ACC112 (cell line): ENCODE results near the gene STK32A.
A peak's percentile ranks its signal among the peaks of the same experiment; 100 is the strongest.

Source experiments
- H2AFZ ChIP-seq: fragments of 200-600 bp; sonication (generic); one replicate; pipeline ENCODE4 v1.6.0; 2017; ENCODE audit warnings: antibody characterized with exemption, low read length; ENCODE audit not compliant: unreplicated experiment
- H3K27ac ChIP-seq: fragments of 200-600 bp; sonication (generic); 2 replicates; pipeline ENCODE4 v1.5.1; 2014; ENCODE audit warnings: low read depth, mild to moderate bottlenecking, antibody characterized with exemption, low read length, moderate library complexity
- H3K27me3 ChIP-seq: fragments of 200-600 bp; sonication (generic); 2 replicates; pipeline ENCODE4 v1.6.1; 2014; ENCODE audit warnings: mild to moderate bottlenecking, antibody characterized with exemption, low read length, moderate library complexity, mixed read lengths; ENCODE audit not compliant: insufficient read depth
- H3K36me3 ChIP-seq: fragments of 200-600 bp; sonication (generic); 2 replicates; pipeline ENCODE4 v1.6.1; 2016; ENCODE audit warnings: mild to moderate bottlenecking, antibody characterized with exemption, low read length, moderate library complexity, mixed read lengths; ENCODE audit not compliant: insufficient read depth
- H3K4me1 ChIP-seq: fragments of 200-600 bp; sonication (generic); one replicate; pipeline ENCODE4 v1.6.1; 2016; ENCODE audit warnings: low read length, mixed read lengths; ENCODE audit not compliant: insufficient read depth, unreplicated experiment, control insufficient read depth
- H3K4me3 ChIP-seq: fragments of 200-600 bp; sonication (generic); 2 replicates; pipeline ENCODE4 v1.5.1; 2014; ENCODE audit warnings: mild to moderate bottlenecking, low read depth, low read length
- H3K79me2 ChIP-seq: fragments of 200-600 bp; sonication (generic); one replicate; pipeline ENCODE4 v1.6.0; 2016; ENCODE audit warnings: low read length; ENCODE audit not compliant: control insufficient read depth, unreplicated experiment, insufficient read depth

Gene STK32A

GRCh38 chr5:147309621-147310020, 74.8 kb downstream of the STK32A start:
- Histone ChIP-seq H3K36me3 (no peaks in the 10 kb centered on the region), H3K4me1 (peaks cover 26% of the 10 kb centered on the region), H3K4me3 (no peak overlapping the region), H3K27ac (peak overlapping the region; percentile 74), H2AFZ (no peak overlapping the region), H3K27me3 (no peaks in the 10 kb centered on the region), H3K79me2 (no peaks in the 10 kb centered on the region)

GRCh38 chr5:147310059-147310704, 75.4 kb downstream of the STK32A start:
- Histone ChIP-seq H3K27ac (peak overlapping the region; percentile 74), H3K79me2 (no peaks in the 10 kb centered on the region), H3K4me3 (no peak overlapping the region), H3K27me3 (no peaks in the 10 kb centered on the region), H3K4me1 (peaks cover 26% of the 10 kb centered on the region), H2AFZ (peak overlapping the region; percentile 58), H3K36me3 (no peaks in the 10 kb centered on the region)

GRCh38 chr5:147317978-147318684, 83.3 kb downstream of the STK32A start:
- Histone ChIP-seq H2AFZ (no peak overlapping the region), H3K27me3 (no peaks in the 10 kb centered on the region), H3K36me3 (no peaks in the 10 kb centered on the region), H3K79me2 (no peaks in the 10 kb centered on the region), H3K4me3 (no peak overlapping the region), H3K27ac (no peak overlapping the region), H3K4me1 (no peaks in the 10 kb centered on the region)

- Histone ChIP-seq H3K27me3 (no peaks in the 10 kb centered on the region), H2AFZ (no peak overlapping the region), H3K4me1 (no peaks in the 10 kb centered on the region), H3K4me3 (no peak overlapping the region), H3K27ac (no peak overlapping the region), H3K36me3 (no peaks in the 10 kb centered on the region), H3K79me2 (no peaks in the 10 kb centered on the region)
These were observed 86.7 kb downstream of the STK32A start for GRCh38 chr5:147321569-147321968.

GRCh38 chr5:147327421-147327820, 92.6 kb downstream of the STK32A start:
- H3K27me3 ChIP-seq: no peaks in the 10 kb centered on the region
- no peak overlapping the region for H3K27ac ChIP-seq
- no peak overlapping the region for H3K4me3 ChIP-seq
- no peaks in the 10 kb centered on the region for H3K36me3 ChIP-seq
- H2AFZ ChIP-seq: no peak overlapping the region
- H3K79me2 ChIP-seq: no peaks in the 10 kb centered on the region
- no peaks in the 10 kb centered on the region for H3K4me1 ChIP-seq

- Histone ChIP-seq H3K27me3 (no peaks in the 10 kb centered on the region), H3K36me3 (no peaks in the 10 kb centered on the region), H3K27ac (no peak overlapping the region), H2AFZ (no peak overlapping the region), H3K4me1 (no peaks in the 10 kb centered on the region), H3K4me3 (no peak overlapping the region), H3K79me2 (no peaks in the 10 kb centered on the region)
These were observed 93.1 kb downstream of the STK32A start for GRCh38 chr5:147327905-147328304.

GRCh38 chr5:147332658-147333057, 97.8 kb downstream of the STK32A start:
- Histone ChIP-seq H3K4me3 (no peak overlapping the region), H2AFZ (no peak overlapping the region), H3K79me2 (no peaks in the 10 kb centered on the region), H3K36me3 (no peaks in the 10 kb centered on the region), H3K4me1 (no peaks in the 10 kb centered on the region), H3K27me3 (no peaks in the 10 kb centered on the region), H3K27ac (no peak overlapping the region)

- Histone ChIP-seq H3K4me1 (no peaks in the 10 kb centered on the region), H3K4me3 (no peak overlapping the region), H3K27me3 (no peaks in the 10 kb centered on the region), H2AFZ (no peak overlapping the region), H3K27ac (no peak overlapping the region), H3K79me2 (no peaks in the 10 kb centered on the region), H3K36me3 (no peaks in the 10 kb centered on the region)
These were observed 102.0 kb downstream of the STK32A start for GRCh38 chr5:147336876-147337275.

- no peaks in the 10 kb centered on the region for H3K36me3 ChIP-seq
- no peaks in the 10 kb centered on the region for H3K79me2 ChIP-seq
- no peak overlapping the region for H3K4me3 ChIP-seq
- no peak overlapping the region for H3K27ac ChIP-seq
- no peak overlapping the region for H2AFZ ChIP-seq
- no peaks in the 10 kb centered on the region for H3K4me1 ChIP-seq
- no peaks in the 10 kb centered on the region for H3K27me3 ChIP-seq
These were observed 104.5 kb downstream of the STK32A start for GRCh38 chr5:147339313-147339712.

GRCh38 chr5:147340941-147341340, 106.1 kb downstream of the STK32A start:
- no peaks in the 10 kb centered on the region for H3K36me3 ChIP-seq
- H3K27ac ChIP-seq: no peak overlapping the region
- H2AFZ ChIP-seq: no peak overlapping the region
- no peaks in the 10 kb centered on the region for H3K4me1 ChIP-seq
- no peak overlapping the region for H3K4me3 ChIP-seq
- no peaks in the 10 kb centered on the region for H3K79me2 ChIP-seq
- no peaks in the 10 kb centered on the region for H3K27me3 ChIP-seq

GRCh38 chr5:147341345-147341744, 106.5 kb downstream of the STK32A start:
- H3K27me3 ChIP-seq: no peaks in the 10 kb centered on the region
- no peaks in the 10 kb centered on the region for H3K79me2 ChIP-seq
- H3K36me3 ChIP-seq: no peaks in the 10 kb centered on the region
- H3K4me3 ChIP-seq: no peak overlapping the region
- no peak overlapping the region for H2AFZ ChIP-seq
- no peak overlapping the region for H3K27ac ChIP-seq
- H3K4me1 ChIP-seq: no peaks in the 10 kb centered on the region
